ENCODE measurements around the gene GCNT2.
"Not testable (repeated sequence)": the region's sequence is repeated elsewhere in the genome, so short reads cannot be mapped to it uniquely, and the experiment has no call there.

The GCNT2 gene

DNA sequence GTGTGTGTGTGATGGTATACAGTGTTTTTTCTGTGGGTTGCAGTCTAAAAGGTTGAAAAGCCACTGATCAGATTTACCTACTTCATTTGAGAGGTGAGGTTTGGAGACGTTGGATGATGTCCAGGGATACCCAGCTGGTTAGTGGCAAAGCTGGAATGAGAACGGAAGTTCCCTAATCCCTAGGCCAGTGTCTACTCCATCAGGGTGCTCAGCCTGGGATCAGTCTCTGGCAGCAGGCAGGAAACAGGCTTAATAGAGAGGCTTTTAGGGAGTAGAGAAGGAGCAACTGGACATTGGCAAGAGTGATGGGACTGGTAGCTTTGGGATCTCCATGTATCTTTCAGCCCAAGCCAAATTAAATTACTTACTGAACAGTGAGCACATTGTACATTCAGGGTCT, 92.6 kb downstream of the GCNT2 start:
- DNase-seq: peak; percentile 38

DNA sequence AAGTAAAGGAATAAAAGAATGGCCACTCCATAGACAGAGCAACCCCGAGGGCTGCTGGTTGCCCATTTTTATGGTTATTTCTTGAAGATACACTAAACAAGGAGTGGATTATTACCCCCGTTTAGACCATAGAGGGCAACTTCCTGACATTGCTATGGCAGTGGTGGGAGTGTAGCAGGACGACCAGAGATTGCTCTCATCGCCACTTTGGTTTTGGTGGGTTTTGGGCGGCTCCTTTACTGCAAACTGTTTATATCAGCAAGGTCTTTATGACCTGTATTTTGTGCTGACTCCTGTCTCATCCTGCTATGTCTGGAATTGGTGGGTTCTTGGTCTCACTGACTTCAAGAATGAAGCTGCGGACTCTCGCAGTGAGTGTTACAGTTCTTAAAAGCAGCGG, 94.5 kb downstream of the GCNT2 start:
- no peak for DNase-seq

GRCh38 chr6:10616266-10616665, 95.1 kb downstream of the GCNT2 start:
- DNase-seq: not testable (repeated sequence)

DNA sequence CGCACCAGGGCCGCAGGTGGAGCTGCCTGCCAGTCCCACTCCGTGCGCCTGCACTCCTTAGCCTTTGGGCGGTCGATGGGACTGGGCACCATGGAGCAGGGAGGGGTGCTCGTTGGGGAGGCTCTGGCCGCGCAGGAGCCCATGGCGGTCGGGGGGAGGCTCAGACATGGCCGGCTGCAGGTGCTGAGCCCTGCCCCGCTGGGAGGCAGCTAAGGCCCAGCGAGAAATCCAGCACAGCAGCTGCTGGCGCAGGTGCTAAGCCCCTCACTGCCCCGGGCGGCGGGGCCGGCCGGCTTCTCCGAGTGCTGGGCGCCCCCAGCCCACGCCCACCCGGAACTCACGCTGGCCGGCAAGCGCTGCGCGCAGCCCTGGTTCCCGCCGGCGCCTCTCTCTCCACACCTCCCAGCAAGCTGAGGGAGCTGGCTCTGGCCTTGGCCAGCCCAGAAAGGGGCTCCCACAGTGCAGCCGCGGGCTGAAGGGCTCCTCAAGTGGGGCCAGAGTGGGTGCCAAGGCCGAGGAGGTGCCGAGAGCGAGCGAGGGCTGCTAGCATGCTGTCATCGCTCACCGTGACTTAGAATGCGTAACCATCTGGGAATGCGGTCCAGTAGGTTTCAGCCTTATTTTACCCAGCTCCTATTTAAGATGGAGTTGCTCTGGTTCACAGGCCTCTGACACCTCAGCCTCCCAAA, 96.0 kb downstream of the GCNT2 start:
- DNase-seq: no peak

DNA sequence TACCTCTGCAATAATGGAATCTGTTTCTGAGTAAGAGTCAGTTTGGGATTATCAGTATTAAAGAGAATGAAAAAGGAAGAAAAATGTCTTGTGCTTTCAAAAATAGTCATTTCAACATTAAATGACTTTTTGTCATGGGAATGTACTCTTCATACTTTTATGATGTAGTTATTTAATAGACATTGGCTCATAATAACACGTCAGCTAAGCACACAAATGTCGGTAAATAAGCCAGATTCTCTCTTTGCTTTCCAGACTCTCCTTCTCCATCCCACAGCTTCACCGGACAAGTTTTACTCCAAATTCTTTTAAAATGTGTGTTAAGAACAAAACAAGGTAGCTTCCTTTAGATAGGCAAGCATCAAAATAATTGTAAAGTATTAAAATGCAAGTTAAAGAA, 97.3 kb downstream of the GCNT2 start:
- no peak for DNase-seq

GRCh38 chr6:10621213-10621612, 100.1 kb downstream of the GCNT2 start:
- DNase-seq: no peak

GRCh38 chr6:10621847-10622246, 100.7 kb downstream of the GCNT2 start:
- no peak for DNase-seq

DNA sequence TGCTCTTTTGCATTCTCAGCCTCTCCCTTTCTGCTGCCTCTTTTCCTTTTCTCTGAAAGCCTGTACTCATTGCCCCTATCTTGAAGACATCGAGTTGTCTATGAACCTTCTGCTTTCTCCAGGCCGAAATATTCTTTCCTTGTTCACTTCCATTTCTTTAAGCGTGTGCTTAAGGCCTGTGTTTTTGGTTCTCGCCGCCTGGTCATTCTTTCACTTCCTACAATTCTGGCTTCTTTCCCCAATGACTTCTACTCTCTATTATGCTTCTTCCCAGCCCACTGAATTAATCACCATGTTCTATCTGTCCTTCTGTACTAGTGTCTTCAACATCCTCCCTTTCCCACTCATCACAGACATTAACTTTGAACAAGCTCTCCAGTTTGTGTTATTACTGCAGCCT, 103.7 kb downstream of the GCNT2 start:
- DNase-seq: no peak

GRCh38 chr6:10626154-10626741, 105.1 kb downstream of the GCNT2 start:
- no peak for DNase-seq

DNA sequence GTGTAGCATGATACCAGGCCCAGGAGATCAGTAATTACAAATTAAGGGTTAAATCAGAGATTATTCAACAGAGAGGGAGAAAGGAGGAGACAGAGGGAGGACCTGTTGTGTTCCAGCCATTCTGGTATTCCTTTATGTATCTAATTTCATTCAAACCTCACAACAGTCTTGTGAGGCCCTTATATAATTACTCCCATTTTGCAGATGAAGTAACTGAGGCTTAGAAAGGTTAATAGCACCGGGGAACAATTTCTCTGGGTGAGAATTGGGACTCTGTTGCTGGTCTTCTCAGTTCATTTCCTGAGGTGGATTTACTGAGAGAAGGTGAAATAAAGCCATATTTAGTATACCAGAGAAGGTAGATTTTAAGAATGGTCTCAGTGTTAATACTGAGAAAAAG, 106.6 kb downstream of the GCNT2 start:
- no peak for DNase-seq

GRCh38 chr6:10630178-10630577, 109.0 kb downstream of the GCNT2 start:
- no peak for DNase-seq

DNA sequence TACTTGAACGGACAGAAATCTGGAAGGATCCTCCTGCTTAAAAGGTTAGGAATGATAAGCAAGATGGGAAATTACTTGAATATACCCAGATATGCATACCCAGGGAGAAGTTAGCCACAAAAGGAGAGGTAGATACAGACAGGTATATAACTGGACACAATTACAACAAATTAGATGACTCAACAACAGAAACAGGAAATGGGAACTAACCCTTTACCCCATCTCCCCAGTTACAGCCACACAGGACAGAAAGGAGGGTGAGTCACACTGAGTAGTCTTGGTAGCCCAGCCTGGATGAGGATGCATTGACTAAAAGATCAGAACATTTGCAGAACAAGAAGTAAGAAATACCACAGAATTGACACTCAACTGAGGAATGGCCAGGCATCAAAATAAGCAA, 112.1 kb downstream of the GCNT2 start:
- no peak for DNase-seq

GRCh38 chr6:10640412-10640811, 119.3 kb downstream of the GCNT2 start:
- no peak for DNase-seq

DNA sequence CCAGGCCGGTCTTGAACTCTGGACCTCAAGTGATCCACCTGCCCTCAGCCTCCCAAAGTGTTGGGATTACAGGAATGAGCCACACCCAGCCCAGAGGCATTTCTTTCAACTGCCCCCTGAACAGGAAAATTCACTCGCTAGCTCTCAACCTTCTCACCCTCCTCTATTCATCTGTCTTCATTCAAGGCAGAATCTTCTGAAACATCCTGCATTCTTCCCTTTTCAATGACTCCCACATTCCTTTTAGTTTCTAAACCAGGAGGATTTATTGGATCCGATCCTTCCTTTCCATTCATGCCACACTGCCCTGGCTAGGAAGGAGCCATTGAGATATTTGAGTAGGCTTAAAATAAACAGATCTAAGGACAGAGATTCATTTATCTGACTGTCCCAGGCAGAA, 120.4 kb downstream of the GCNT2 start:
- DNase-seq: no peak

DNA sequence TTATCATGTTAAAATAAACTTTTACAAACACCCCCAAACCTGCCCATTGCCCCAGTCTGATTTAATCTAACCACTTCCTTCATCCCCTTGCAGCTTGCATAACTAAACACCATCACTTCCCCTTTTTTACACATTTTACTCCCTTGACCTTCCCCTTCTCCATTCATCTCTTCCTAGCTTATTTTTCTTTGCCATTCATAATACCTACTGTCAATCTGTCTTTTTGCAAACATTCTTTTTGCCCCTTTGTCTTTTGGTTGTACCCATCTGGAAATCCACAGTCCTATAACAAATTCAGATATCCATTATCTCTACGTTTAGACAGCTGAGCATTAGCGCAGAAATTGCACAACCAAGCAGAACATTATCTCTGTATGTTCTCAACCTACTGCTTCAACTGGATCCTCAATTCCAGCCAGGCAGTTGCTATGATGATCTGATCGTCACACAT, 122.1 kb downstream of the GCNT2 start:
- no peak for DNase-seq

- DNase-seq: no peak
Measured at GRCh38 chr6:10644225-10644624, 123.1 kb downstream of the GCNT2 start.

DNA sequence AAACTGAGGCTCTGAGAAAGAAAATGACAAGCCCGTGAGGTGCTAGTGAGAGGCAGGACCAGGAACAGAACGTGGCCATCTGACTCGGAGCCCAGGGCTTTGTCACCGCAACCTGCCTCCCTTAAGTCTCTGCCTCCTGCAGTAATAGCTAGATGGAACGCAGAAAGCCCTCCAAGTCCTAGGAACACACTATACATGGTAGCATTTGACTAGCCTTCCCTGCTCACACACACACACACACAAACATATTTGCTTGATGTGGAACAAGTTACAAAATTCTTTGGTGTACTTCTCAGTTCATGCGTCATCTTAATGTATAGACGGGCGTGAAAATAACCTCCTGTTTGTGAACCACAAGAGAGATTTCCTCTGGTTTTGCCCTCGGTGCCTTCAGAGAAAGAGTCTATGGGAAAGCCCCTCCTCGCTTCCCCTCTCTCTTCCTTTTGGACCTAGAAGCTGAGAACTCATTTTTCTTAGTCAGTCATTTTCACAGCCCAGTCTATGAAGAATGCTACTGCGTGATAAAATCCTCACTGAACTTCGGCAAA, 134.4 kb downstream of the GCNT2 start:
- DNase-seq: no peak

GRCh38 chr6:10658910-10659698, 138.0 kb downstream of the GCNT2 start:
- DNase-seq: no peak

GRCh38 chr6:10659699-10660348, 138.7 kb downstream of the GCNT2 start:
- DNase-seq: no peak

DNA sequence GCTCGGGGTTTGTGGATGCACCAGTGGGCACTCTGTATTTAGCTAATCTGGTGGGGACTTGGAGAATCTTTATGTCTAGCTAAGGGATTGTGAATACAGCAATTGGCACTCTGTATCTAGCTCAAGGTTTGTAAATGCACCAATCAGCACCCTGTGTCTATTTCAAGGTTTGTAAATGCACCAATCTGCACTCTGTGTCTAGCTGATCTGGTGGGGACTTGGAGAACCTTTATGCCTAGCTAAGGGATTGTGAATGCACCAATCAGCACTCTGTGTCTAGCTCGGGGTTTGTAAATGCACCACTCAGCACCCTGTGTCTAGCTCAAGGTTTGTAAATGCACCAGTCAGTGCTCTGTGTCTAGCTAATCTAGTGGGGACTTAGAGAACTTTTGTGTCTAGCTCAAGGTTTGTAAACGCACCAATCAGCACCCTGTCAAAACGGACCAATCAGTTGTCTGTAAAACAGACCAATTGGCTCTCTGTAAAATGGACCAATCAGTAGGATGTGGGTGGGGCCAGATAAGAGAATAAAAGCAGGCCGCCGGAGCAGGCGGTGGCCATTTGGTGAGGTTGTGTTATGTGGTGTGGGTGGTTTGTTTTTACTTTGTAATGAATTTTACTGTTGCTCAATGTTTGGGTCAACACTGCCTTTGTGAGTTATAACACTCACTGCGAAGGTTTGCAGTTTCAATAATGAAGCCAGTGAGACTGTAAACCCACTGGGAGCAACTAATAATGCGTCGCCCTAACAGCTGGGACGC, 139.5 kb downstream of the GCNT2 start:
- not testable (repeated sequence) for DNase-seq

DNA sequence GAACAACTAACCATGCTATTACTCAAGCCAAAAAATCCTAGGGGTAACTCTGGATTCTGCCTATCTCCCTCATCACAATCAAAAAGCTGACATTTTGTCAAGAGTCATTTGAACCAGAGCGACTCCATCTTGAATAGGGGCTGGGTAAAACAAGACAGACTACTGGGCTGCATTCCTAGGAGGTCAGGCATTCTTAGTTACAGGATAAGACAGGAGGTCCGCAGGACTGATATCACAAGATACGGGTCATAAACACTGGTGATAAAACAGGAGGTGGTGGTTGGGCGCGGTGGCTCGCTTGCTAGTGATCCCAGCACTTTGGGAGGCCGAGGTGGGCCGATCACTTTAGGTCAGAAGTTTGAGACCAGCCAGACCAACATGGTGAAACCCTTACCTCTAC, 141.1 kb downstream of the GCNT2 start:
- no peak for DNase-seq

- DNase-seq: no peak
Measured at GRCh38 chr6:10662742-10663141, 141.6 kb downstream of the GCNT2 start.

Data from eye (tissue), 1 donor.